ENCODE measurements around the gene AVPR2.
A peak's percentile ranks its signal among the peaks of the same experiment; 100 is the strongest.

The AVPR2 gene

DNA sequence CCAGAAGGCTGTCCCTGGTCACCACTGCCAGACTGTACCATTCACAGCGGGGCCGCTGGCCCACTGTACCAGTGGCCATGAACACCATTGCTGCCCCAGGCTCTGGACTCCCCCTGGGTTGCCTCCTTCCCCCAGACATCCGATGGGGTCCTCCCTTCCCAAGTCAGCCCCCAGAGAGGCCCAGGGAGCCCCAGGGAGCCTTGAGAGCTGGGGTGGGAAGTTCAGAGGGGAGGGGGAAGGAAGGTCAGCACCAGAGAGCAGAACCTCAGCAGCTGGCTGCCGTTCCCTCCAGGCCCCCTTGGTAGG is 22.0 kb downstream of the AVPR2 start:
- H3K27ac ChIP-seq = peak overlapping the region; percentile 91
- TF ChIP-seq, protein P1, sequence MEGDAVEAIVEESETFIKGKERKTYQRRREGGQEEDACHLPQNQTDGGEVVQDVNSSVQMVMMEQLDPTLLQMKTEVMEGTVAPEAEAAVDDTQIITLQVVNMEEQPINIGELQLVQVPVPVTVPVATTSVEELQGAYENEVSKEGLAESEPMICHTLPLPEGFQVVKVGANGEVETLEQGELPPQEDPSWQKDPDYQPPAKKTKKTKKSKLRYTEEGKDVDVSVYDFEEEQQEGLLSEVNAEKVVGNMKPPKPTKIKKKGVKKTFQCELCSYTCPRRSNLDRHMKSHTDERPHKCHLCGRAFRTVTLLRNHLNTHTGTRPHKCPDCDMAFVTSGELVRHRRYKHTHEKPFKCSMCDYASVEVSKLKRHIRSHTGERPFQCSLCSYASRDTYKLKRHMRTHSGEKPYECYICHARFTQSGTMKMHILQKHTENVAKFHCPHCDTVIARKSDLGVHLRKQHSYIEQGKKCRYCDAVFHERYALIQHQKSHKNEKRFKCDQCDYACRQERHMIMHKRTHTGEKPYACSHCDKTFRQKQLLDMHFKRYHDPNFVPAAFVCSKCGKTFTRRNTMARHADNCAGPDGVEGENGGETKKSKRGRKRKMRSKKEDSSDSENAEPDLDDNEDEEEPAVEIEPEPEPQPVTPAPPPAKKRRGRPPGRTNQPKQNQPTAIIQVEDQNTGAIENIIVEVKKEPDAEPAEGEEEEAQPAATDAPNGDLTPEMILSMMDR (conservative IDR thresholded peaks at IDR 0.05) = no peak

DNA sequence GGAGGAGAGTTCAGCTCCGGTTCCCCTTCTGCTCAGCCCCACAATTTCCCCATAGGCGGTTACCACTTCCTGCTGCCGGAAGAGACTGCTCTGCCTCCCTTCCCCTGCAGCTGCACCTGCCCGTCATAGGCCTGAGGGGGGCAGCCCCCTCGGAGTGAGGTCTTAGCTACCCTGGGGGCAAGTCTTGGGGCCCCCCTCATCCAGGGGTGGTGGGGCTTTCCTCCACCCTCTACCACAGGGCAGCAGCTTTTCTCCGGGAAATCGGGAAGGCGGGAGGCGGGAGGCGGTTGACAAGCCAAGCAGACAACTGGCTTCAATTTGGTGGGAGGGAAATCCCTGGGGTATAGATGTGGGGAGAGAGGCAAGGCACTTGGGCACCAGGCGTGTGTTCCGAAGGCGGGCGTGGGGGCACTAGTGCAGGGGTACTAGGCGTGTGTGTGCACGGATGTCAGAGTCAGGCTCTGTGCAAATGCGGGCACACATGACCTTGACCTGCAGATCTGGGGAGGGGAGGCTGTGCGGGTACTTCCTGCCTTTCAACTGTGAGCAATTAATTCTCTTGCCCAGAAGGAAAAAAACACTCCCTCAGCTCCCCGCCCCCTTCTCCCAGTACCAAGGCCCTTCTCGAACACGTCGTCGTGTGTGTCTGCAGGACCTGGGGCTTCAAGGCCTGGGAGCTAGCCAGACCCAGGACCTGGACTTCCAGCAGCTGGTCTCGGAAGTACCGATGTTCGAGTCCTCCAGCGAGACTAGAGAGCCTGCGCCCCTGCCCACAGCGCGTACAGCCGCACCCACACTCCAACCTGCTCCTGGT is 22.6 kb downstream of the AVPR2 start:
- TF ChIP-seq, protein P1 (conservative IDR thresholded peaks at IDR 0.05) = no peak
- H3K27ac ChIP-seq = peak overlapping the region; percentile 91

DNA sequence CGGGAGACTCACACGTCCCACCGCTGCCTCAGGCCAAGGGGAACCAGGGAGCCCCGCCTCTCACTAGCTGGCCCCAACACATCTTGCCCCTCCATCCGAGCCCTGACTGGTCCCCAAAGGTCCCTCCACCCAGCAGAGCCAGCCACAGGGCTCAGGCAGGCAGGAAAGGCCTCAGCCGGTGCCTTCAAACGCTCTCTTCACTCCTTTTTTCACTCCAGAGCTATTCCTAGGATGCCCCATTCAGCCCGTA is 23.1 kb downstream of the AVPR2 start:
- H3K27ac ChIP-seq = peak overlapping the region; percentile 91
- TF ChIP-seq, protein P1 (conservative IDR thresholded peaks at IDR 0.05) = no peak

DNA sequence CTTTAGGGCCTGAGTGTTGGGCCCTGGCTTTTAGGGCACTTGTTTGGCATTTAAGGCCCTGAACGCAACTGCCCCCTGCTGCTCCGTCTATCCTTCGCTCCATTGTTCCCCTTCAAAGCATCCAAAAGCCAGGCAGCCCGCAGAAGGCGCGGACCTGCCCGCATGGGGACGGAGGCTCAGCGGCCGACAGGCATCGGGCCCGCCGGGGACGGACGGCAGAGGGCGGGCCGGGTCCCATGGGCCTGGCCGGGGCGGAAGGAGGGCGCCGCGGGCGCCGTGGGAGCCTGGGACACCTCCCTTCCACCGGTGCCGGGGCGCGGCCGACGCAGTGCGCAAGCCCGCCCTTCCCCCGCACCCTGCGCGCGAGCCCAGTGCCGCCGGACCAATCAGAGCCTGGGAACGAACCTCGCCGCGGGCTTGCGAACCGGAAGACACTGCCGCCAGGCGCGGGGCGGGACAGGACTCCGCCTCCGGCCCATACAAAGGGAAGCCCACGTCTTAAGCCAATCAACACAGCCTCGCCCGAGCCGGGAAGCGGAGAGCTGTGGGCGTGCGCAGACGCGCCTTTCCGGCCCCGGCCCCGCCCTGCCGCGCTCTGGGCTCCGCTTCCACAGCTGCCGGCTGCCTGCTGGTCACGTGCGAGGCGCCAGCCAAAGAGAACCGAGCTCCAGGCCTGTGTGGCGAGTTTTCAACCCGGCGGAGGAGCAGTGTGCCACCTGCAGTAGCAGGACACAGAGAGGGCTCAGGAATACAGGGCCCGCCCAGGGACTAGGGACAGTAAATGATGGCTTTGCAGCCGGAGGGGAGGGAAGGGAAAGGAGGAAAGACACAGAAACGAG is 23.7 kb downstream of the AVPR2 start:
- peak overlapping the region; percentile 91 for H3K27ac ChIP-seq
- TF ChIP-seq, protein P1 (conservative IDR thresholded peaks at IDR 0.05) = peak; percentile 18; the same call in 1 of the 2 replicates

DNA sequence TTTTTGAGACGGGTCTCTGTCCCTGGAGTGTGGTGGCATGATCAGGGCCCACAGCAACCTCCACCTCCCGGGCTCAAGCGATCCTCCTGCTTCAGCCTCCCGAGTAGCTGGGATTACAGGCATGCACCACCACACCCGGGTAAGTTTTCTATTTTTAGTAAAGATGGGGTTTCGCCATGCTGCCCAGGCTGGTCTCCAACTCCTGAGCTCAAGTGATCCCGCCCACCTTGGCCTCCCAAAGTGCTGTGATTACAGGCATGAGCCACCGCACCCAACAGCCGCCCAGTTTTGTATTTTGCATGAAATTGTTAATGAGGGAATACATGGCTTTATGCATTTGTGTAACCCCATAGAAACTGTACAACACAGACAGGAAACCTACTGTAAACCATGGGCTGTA is 24.4 kb downstream of the AVPR2 start:
- H3K27ac ChIP-seq = peak overlapping the region; percentile 91
- TF ChIP-seq, protein P1 (conservative IDR thresholded peaks at IDR 0.05) = no peak

DNA sequence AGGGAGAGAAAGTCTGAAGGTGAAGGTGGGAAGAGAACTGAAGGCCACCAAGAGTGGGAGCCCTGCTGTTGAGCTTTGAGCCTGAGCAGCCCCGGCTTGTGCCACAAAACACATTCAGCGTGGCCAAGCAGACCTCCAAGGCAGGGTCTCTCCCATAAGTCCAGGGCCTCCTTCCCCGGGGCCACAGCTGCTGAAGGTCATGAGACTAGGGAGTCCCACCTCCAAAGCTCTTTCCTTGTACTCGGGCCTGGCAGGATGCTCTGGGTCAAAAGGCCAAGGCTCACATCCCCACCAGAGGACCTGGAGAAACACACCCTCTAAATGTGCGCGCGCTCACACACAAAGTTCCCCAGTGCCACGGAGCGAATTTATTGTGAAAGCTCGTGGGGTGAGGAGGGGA is 25.1 kb downstream of the AVPR2 start:
- TF ChIP-seq, protein P1 (conservative IDR thresholded peaks at IDR 0.05) = no peak
- H3K27ac ChIP-seq = peak overlapping the region; percentile 91

DNA sequence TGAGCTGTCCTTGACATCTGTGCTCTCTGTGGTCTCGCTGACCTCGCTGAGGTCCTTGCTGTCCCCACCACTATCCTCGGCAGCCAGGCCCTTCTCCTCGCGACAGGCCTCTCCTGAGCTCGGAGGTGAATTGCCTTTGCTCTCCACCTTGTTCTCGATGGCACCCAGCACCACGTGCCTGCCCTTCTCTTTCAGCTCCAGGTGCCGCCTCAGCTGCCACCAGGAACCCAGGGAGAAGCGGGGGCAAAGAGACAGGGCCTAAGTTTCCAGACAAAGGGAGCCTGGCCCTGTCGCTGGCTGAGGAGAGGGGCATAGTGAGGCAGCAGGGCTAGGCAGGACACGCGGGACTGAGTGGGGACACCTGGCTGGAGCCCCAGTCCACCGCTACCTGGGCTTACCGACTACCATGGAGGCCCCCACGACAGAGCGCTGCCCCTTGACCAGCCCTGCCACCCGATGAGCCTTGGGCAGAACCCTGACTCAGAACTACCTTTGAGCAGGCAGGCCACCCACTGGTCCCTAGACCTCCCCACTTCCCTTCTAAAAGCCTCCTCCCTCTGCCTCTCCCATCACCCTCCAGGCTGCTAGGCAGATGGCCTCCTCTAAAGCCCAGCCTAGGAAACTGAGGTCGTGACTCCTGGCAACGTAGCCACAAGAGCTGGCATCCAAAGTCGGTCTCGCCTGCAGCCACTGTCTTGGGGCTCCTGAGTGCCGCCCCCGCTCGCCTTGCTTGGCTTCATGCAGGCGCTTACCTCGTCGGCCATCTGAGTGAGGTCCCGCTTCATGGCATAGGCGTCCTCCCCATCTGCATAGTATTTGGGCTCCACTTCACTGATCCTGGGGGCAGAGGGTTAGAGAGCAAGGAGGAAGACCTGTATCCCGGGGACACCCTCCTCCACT is 25.8 kb downstream of the AVPR2 start:
- TF ChIP-seq, protein P1 (conservative IDR thresholded peaks at IDR 0.05) = no peak
- peak overlapping the region; percentile 91 for H3K27ac ChIP-seq

Data from VCaP (cell line).